Thoracic aorta (tissue), 2 donors: ENCODE data around the gene SNX5. TPM values are rescaled to one million over a fixed set of nuclear protein-coding genes. Genes with fewer than 3 reads are reported as not detected.

Experiments used
- ATAC-seq: fragments of 150-250 bp; one replicate; pipeline ENCODE4 v1.8.0; 2017; ENCODE audit warnings: low read depth; ENCODE audit not compliant: insufficient number of reproducible peaks, low FRiP score
- DNase-seq: peaks from one replicate; pipeline ENCODE4 v3.0.0-alpha.2; 2020; ENCODE audit warnings: low spot score
- H3K27ac ChIP-seq, 2 donors: fragments of 200-600 bp; sonication (generic); 1 replicate in 1 of 2; 2 replicates in 1 of 2; pipeline ENCODE4 v1.5.1; 2016; ENCODE audit warnings: mild to moderate bottlenecking in 2 of 2, moderate library complexity in 2 of 2
- H3K27me3 ChIP-seq: fragments of 200-600 bp; sonication (generic); replicated peaks from 2 replicates; pipeline ENCODE4 v1.6.0; 2016; ENCODE audit warnings: mild to moderate bottlenecking; ENCODE audit not compliant: insufficient read depth
- H3K36me3 ChIP-seq: fragments of 200-600 bp; sonication (generic); one replicate; pipeline ENCODE4 v1.5.1; 2016
- H3K4me1 ChIP-seq, 2 donors: fragments of 200-600 bp; sonication (generic); 1 replicate in 1 of 2; 2 replicates in 1 of 2; pipeline versions ENCODE4 v1.5.1 to v1.6.0; 2016; ENCODE audit warnings: low read depth in 2 of 2, mild to moderate bottlenecking in 1 of 2; ENCODE audit not compliant: control insufficient read depth in 1 of 2
- H3K4me3 ChIP-seq: fragments of 200-600 bp; sonication (generic); 2 replicates; pipeline ENCODE4 v1.5.1; 2016; ENCODE audit warnings: mild to moderate bottlenecking
- H3K9me3 ChIP-seq: fragments of 200-600 bp; sonication (generic); 2 replicates; pipeline ENCODE4 v1.5.1; 2016
- total RNA-seq, 2 donors: library from RNA; depleted of rRNA; stranded (reverse); fragments of >200 nt; gene quantifications; one replicate each; pipeline versions ENCODE4 v1.1.0 to v1.2.3, GENCODE V29; 2016
- TF ChIP-seq, protein P1 (sequence below): fragments of 200-600 bp; sonication (generic); IDR thresholded peaks from one replicate; pipeline ENCODE4 v1.5.1; 2019; ENCODE audit warnings: antibody characterized with exemption

Gene SNX5
- total RNA-seq, 2 donors from 2014 or later, result 63.0 to 112 TPM

DNA sequence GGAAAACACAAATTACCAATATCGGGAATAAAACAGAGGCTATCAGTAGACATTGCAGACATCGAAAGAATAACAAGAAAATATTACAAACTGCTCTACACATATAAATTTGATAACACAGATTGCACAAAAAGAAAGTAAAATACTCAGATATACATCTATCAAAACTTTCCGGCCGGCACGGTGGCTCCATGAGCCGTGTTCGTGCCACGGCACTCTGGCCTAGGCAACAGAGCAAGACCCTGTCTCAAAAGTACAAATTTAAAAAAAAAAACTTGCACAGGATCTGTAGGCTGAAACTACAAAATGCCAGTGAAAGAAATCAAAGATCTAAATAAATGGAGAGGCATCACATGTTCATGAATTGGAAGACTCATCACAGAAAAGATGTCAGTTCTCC lies 49.4 kb downstream of the SNX5 start:
- DNase-seq (no peak), ATAC-seq (no peak)
- Histone ChIP-seq H3K27ac (no peak overlapping the region), H3K4me1 (no peaks in the 10 kb centered on the region), H3K4me3 (no peak overlapping the region), H3K27me3 (no peaks in the 10 kb centered on the region), H3K36me3 (no peaks in the 10 kb centered on the region), H3K9me3 (no peaks in the 10 kb centered on the region)
- TF ChIP-seq, protein P1, sequence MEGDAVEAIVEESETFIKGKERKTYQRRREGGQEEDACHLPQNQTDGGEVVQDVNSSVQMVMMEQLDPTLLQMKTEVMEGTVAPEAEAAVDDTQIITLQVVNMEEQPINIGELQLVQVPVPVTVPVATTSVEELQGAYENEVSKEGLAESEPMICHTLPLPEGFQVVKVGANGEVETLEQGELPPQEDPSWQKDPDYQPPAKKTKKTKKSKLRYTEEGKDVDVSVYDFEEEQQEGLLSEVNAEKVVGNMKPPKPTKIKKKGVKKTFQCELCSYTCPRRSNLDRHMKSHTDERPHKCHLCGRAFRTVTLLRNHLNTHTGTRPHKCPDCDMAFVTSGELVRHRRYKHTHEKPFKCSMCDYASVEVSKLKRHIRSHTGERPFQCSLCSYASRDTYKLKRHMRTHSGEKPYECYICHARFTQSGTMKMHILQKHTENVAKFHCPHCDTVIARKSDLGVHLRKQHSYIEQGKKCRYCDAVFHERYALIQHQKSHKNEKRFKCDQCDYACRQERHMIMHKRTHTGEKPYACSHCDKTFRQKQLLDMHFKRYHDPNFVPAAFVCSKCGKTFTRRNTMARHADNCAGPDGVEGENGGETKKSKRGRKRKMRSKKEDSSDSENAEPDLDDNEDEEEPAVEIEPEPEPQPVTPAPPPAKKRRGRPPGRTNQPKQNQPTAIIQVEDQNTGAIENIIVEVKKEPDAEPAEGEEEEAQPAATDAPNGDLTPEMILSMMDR, result no peak

DNA sequence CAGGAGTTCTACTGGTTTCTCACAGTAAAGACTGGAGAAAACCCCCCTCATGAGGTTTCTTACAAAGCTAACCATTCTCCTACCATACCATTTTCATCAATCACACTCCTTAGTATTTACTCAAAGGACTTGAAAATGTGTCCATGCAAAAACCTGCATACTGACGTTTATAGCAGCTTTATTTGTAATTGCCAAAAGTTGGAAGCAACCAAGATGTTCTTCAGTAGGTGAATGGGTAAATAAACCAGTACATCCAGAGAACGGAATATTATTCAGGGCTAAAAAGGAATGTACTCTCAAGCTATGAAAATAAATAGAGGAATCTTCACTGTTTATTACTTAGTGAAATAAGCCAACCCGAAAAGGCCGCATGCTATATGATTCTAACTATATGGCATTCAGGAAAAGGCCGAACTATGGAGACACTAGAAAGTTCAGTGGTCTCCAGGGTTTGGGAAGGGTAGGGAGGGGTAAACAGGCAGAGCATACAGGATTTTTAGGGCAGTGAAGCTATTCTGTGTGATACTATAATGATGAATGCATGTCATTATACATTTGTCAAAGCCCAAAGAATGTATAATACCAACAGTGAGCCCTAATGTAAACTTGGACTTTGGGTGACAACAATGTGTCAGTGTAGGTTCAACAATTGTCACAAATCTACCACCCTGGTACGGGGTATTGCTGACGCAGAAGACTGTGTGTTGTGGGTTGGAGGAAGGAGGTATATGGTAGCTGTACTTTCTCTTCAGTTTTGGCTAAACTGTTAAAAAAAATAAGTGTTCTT lies 50.6 kb downstream of the SNX5 start:
- TF ChIP-seq, protein P1, result no peak
- Histone ChIP-seq H3K27me3 (no peaks in the 10 kb centered on the region), H3K9me3 (no peaks in the 10 kb centered on the region), H3K4me3 (no peak overlapping the region), H3K4me1 (no peaks in the 10 kb centered on the region), H3K36me3 (no peaks in the 10 kb centered on the region), H3K27ac (no peak overlapping the region)
- no peak for ATAC-seq
- DNase-seq, result no peak

DNA sequence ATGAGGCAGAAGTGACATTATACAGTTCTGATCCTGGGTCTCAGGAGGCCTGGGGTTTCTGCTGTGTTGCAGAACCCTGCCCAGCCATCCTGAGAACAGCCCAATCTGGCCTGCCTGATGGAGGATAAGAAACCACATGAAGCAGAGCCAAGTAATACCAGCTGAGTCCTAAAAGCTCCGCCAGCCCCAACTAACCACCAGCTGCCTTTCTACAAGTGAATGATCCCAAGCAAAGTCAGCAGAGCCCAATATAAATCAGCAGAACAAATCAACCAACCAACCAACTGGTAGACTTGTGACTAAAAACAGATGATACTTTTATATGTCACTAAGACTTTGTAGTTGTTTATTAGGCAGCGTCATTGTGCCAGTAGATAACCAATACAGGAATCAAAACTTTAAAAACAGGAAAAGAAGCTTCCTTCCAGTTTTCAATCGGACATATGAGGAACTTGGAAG lies 52.1 kb downstream of the SNX5 start:
- ATAC-seq, result no peak
- H3K27me3 ChIP-seq, result no peaks in the 10 kb centered on the region
- H3K4me3 ChIP-seq, result no peak overlapping the region
- H3K27ac ChIP-seq, result no peak overlapping the region
- H3K9me3 ChIP-seq, result no peaks in the 10 kb centered on the region
- no peaks in the 10 kb centered on the region for H3K36me3 ChIP-seq
- TF ChIP-seq, protein P1, result no peak
- DNase-seq, result no peak
- peaks cover 0 to under 1% of the 10 kb centered on the region in 2 donors for H3K4me1 ChIP-seq

DNA sequence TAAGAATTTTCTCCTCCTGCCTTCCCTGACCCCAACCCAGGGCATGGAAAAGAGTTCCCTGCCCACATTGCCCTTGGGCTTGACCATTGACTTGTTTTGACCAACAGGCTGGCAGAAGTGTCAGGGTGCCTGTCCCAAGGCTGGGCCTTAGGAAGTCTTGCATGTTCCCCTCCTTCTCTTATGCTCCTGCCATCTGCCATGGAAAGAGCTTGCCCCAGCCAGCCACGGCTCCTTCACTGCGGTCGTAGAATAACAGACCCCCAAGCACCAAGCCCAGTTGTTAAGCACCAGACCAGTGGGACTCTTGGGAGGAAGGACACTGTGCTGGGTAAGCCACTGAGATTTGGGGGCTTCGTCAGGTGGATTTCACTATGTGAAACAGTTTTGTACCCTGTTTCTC lies 53.6 kb downstream of the SNX5 start:
- H3K27me3 ChIP-seq, result no peaks in the 10 kb centered on the region
- H3K27ac ChIP-seq, result no peak overlapping the region
- no peak overlapping the region for H3K4me3 ChIP-seq
- no peaks in the 10 kb centered on the region for H3K9me3 ChIP-seq
- H3K4me1 ChIP-seq, result peaks cover 0 to 9% of the 10 kb centered on the region in 2 donors
- no peak for ATAC-seq
- TF ChIP-seq, protein P1, result no peak
- no peak for DNase-seq
- H3K36me3 ChIP-seq, result no peaks in the 10 kb centered on the region

DNA sequence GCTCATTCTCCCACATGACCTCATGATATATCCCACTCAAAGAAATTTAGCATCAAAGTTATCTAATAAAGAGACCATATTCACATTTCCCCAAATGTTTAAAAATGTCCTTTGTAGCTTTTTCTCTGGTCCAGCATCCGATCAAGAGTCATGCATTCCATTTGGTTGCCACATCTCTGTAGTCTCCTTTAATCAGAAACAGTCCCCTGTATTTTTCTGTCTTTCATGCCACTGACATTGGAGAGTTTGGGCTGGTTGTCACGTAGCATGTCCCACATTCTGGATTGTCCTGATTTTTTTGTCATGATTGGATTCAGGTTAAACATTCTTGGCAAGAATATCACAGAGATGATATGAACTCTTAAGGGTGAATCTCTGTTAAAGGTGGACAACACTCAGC lies 55.7 kb downstream of the SNX5 start:
- H3K36me3 ChIP-seq, result no peaks in the 10 kb centered on the region
- TF ChIP-seq, protein P1, result no peak
- H3K4me3 ChIP-seq, result no peak overlapping the region
- H3K27me3 ChIP-seq, result no peaks in the 10 kb centered on the region
- ATAC-seq, result no peak
- no peaks in the 10 kb centered on the region for H3K9me3 ChIP-seq
- H3K27ac ChIP-seq, result no peak overlapping the region
- H3K4me1 ChIP-seq, result peaks cover 0 to 12% of the 10 kb centered on the region in 2 donors
- DNase-seq, result no peak
